IMR-90 (cell line): ENCODE measurements around the gene ANKRD40.

Experiments
- BHLHE40 ChIP-seq: fragments of 150-350 bp; IDR thresholded peaks from 2 replicates; pipeline ENCODE4 v1.6.1; 2016; ENCODE audit warnings: mild to moderate bottlenecking, low read depth, low read length
- CEBPB ChIP-seq: IDR thresholded peaks from 2 replicates; pipeline ENCODE4 v1.6.1; 2012; ENCODE audit warnings: low read depth, low read length, improper control_type of control experiment
- CHD1 ChIP-seq: IDR thresholded peaks from 2 replicates; pipeline ENCODE4 v1.6.1; 2012; ENCODE audit warnings: low read depth, low read length, improper control_type of control experiment
- CTCF ChIP-seq: conservative IDR thresholded peaks from 2 replicates; pipeline ENCODE4 v1.5.1; 2012; ENCODE audit warnings: mild to moderate bottlenecking, low read depth, low read length, improper control_type of control experiment
- ELK1 ChIP-seq: fragments of 150-350 bp; IDR thresholded peaks from 2 replicates; pipeline ENCODE4 v1.6.1; 2016; ENCODE audit warnings: low read depth, mild to moderate bottlenecking, low read length, moderate library complexity, borderline replicate concordance
- MAFK ChIP-seq: IDR thresholded peaks from 2 replicates; pipeline ENCODE4 v1.6.1; 2012; ENCODE audit warnings: low read depth, low read length, improper control_type of control experiment
- MAZ ChIP-seq: IDR thresholded peaks from 2 replicates; pipeline ENCODE4 v1.6.1; 2012; ENCODE audit warnings: low read depth, mild to moderate bottlenecking, low read length, improper control_type of control experiment, moderate library complexity, borderline replicate concordance
- MXI1 ChIP-seq: IDR thresholded peaks from 2 replicates; pipeline ENCODE4 v1.6.1; 2012; ENCODE audit warnings: low read depth, mild to moderate bottlenecking, low read length, moderate library complexity, borderline replicate concordance
- POLR2A ChIP-seq: IDR thresholded peaks from 2 replicates; pipeline ENCODE4 v1.6.1; 2012; ENCODE audit warnings: mild to moderate bottlenecking, low read depth, low read length
- RAD21 ChIP-seq: IDR thresholded peaks from 2 replicates; pipeline ENCODE4 v1.6.1; 2012; ENCODE audit warnings: low read length, improper control_type of control experiment
- RCOR1 ChIP-seq: IDR thresholded peaks from 2 replicates; pipeline ENCODE4 v1.6.1; 2012; ENCODE audit warnings: mild to moderate bottlenecking, low read length, improper control_type of control experiment; ENCODE audit not compliant: insufficient replicate concordance
- RFX5 ChIP-seq: IDR thresholded peaks from 2 replicates; pipeline ENCODE4 v1.8.0; 2012; ENCODE audit warnings: low read depth, mild to moderate bottlenecking, low read length, moderate library complexity
- SMC3 ChIP-seq: fragments of 150-350 bp; IDR thresholded peaks from 2 replicates; pipeline ENCODE4 v1.6.1; 2016; ENCODE audit warnings: low read depth, mild to moderate bottlenecking, antibody characterized with exemption, low read length, moderate library complexity
- USF2 ChIP-seq: fragments of 150-350 bp; IDR thresholded peaks from 2 replicates; pipeline ENCODE4 v1.6.1; 2017; ENCODE audit warnings: mild to moderate bottlenecking, antibody characterized with exemption, low read length, low read depth

GRCh38 chr17:50666316-50666715, 41.4 kb downstream of the ANKRD40 start:
- TF ChIP-seq CTCF (no peak), USF2 (no peak), POLR2A (no peak), MAZ (no peak), SMC3 (no peak), RAD21 (no peak), CHD1 (no peak), ELK1 (no peak), CEBPB (no peak), RCOR1 (no peak), BHLHE40 (no peak), MAFK (no peak), MXI1 (no peak), RFX5 (no peak)
